GM18508 (cell line): ENCODE data around the gene WBP1L.
"Not testable (repeated sequence)": the region's sequence is repeated elsewhere in the genome, so short reads cannot be mapped to it uniquely, and the experiment has no call there.

Source experiments
- ATAC-seq: cut with Tn5 transposase; IDR thresholded peaks from one replicate; pipeline ENCODE4 v1.9.1; 2021; ENCODE audit warnings: moderate number of reproducible peaks; ENCODE audit not compliant: insufficient read depth, unreplicated experiment

WBP1L gene

GRCh38 chr10:102743588-102744373, at the start of gene WBP1L:
Gene WBP1L (plus strand): TSS chr10:102743948. CDS start chr10:102744054, 106 bp downstream.
- peak; percentile 91 for ATAC-seq

GRCh38 chr10:102695401-102695800, 48.3 kb upstream of the WBP1L start:
- ATAC-seq, result not testable (repeated sequence)

- no peak for ATAC-seq
These were observed 47.0 kb upstream of the WBP1L start for GRCh38 chr10:102696736-102697135.

DNA sequence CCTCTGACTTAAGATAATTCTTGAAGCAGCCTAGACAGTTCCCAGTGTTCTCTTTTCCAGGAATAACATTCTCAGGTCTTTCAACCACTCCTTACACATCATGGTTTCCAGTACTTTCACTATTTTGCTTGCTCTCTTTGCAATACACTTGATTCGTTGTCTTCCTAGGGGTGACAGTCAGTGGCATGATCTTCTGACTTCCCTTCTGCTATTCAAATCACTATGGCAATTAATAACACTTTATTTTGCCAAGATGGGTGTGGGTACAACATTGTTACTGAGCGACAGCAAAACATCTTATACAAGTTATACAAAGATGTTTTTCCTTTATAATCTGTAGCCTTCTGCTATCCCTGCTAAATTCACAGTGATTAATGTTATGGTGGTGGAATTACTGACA, 44.9 kb upstream of the WBP1L start:
- no peak for ATAC-seq

GRCh38 chr10:102701272-102701671, 42.5 kb upstream of the WBP1L start:
- no peak for ATAC-seq

DNA sequence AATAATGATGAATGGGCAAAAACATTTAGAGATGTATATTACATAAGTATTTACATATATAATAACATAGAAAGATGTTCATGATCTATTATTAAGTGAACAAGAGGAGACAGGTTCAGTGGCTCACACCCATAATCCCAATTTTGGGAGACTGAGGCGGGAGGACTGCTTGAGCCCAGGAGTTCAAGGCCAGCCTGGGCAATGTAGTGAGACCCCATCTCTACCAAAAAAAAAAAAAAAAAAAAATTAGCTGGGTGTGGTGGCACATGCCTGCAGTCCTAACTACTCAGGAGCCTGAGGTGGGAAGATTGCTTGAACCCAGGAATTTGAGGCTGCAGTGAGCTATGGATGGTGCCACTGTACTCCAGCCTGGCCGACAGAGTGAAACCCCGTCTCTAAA, 42.0 kb upstream of the WBP1L start:
- no peak for ATAC-seq

- ATAC-seq, result no peak
These were observed 41.0 kb upstream of the WBP1L start for GRCh38 chr10:102702742-102703141.

DNA sequence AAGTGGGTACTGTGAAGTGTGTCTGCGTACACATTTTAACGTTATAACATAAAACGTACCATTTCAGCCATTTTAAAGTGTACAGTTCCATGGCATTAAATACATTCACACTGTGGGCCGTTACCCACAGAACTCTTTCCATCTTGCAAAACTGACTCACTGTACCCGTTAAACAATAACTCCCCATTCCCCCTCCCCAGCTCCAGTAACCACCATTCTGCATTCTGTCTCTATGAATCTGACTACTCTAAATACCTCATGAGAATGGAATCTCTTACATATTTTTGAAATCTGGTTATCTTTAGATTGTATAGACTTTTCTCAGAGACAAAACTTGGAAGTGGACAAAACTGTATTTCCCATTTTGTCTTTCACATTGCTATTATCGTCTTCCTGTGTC, 38.8 kb upstream of the WBP1L start:
- no peak for ATAC-seq

GRCh38 chr10:102705531-102705930, 38.2 kb upstream of the WBP1L start:
- no peak for ATAC-seq

- ATAC-seq, result no peak
These were observed 33.1 kb upstream of the WBP1L start for GRCh38 chr10:102710609-102711008.

DNA sequence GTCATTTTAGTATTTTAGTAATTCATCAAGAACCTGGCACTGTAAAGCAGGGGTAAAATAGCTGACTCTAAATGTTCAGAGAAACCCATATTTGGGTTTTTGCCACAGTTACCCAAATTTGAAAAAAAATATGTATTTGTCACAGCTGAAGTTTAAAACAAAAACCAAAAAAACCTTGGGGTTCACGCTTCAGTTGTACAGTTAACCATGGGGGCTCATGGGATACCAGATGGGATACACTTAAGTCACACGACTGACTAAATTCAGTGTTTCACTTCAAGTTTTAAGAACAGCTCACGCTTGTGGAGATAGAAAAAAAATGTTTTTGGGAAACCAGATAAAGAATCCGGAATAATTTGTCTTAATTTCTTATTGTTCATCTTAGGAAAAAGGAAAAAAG, 31.7 kb upstream of the WBP1L start:
- ATAC-seq, result no peak

DNA sequence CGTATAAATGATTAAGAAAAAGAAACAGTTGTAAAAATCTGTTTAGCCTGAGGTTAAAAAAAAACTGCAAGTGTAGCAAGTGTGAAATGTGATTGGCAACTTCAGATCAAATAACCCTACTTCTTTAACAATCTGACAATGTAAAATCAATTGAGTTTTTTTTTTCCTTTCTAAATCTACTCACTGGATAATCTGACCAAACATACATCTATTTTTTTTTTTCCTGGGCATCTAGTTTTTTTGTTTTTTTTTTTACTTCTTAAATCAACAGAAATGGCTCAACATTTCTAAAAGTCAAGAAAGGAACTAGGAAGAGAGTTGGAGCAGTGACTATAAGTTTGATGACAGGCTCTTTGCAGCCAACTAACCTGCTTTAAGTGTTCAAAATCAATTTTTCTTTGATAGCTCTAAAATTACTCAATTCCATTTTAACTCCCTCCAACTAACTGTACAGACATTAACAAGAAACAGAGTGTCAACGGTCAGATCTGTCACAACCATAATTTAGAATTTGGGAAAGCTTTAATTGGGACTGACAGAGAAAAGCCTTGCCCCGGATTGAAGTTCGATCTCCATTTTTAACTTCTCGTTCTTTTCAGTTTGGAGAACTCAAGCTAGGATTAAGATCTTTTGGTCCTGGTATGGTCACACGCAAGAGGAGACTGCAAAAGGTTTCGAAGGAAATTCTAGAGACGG, 30.8 kb upstream of the WBP1L start:
- ATAC-seq, result no peak

GRCh38 chr10:102713539-102713813, 30.3 kb upstream of the WBP1L start:
- ATAC-seq, result peak; percentile 32

DNA sequence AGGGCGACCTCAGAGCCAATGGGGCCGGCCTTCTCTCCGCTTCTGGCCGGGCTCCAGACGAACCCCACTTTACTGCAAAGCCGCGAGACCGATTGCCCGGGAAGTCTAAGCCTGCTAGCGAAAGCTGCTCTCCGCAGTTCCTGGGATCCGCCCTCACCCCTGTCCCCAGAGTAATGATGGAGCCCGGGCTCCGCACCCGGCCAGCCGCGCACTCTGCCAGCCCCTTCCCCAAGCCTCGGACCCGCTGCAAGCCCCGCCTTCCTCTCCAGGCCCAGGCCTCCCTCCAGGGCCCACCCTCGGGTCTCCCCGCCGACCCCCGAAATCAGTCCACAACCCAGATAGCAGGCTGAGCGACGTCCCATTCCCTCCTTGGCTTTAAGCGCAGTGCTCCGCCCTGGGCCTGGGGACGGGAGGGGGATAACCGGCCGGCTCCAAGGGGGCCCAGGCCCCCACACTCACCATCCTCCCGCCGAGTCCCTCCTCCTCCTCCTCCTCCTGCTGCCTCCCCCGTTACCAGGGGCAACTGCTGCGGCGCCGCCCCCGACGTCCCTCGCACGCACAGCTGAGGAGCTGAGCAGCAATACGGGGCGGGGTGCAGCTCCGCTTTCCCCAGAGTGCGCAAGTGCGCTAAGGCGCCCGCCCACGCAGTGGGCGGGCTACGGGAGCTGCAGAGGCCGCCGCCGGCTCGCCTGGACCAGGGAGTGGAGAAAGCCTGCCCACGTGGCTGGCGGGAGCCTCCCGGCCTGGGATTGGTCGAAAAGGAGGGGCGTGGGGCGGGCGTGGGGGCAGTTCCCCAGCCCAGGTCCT, 29.7 kb upstream of the WBP1L start, which contains the start of gene ARL3:
TSS of gene ARL3 (minus strand) at position 584 of the 807 bp plus-strand sequence. CDS start at position 462, 122 bp downstream.
- peak; percentile 44 for ATAC-seq

GRCh38 chr10:102714621-102715455, 28.9 kb upstream of the WBP1L start, which contains the start of gene SFXN2:
Gene SFXN2 (plus strand): TSS chr10:102714636. CDS start chr10:102726637, 12,001 bp downstream.
- no peak for ATAC-seq

GRCh38 chr10:102715880-102716279, 27.9 kb upstream of the WBP1L start:
- no peak for ATAC-seq

GRCh38 chr10:102716900-102717565, 26.7 kb upstream of the WBP1L start:
- ATAC-seq, result not testable (repeated sequence)

- no peak for ATAC-seq
These were observed 25.5 kb upstream of the WBP1L start for GRCh38 chr10:102718220-102718619.

GRCh38 chr10:102720337-102720736, 23.4 kb upstream of the WBP1L start:
- ATAC-seq, result no peak
